GM18520 (cell line): ENCODE measurements around the gene FECH.

Source experiments
- ATAC-seq: cut with Tn5 transposase; IDR thresholded peaks from one replicate; pipeline ENCODE4 v1.9.1; 2021; ENCODE audit not compliant: unreplicated experiment

FECH gene

GRCh38 chr18:57581301-57581934 is 5.1 kb downstream of the FECH start:
- peak; percentile 93 for ATAC-seq

GRCh38 chr18:57579934-57580333 is 6.6 kb downstream of the FECH start:
- ATAC-seq = no peak

GRCh38 chr18:57576316-57576715 is 10.2 kb downstream of the FECH start:
- no peak for ATAC-seq

- no peak for ATAC-seq
Observed at GRCh38 chr18:57575542-57575941, 11.0 kb downstream of the FECH start.

- ATAC-seq = no peak
Observed at GRCh38 chr18:57574866-57575265, 11.6 kb downstream of the FECH start.

GRCh38 chr18:57570162-57570561 is 16.3 kb downstream of the FECH start:
- no peak for ATAC-seq

- ATAC-seq = no peak
Observed at GRCh38 chr18:57569133-57569532, 17.4 kb downstream of the FECH start.

GRCh38 chr18:57561728-57562423 is 24.6 kb downstream of the FECH start:
- ATAC-seq = no peak

- no peak for ATAC-seq
Observed at GRCh38 chr18:57561261-57561660, 25.2 kb downstream of the FECH start.

- no peak for ATAC-seq
Observed at GRCh38 chr18:57559314-57559713, 27.2 kb downstream of the FECH start.

- ATAC-seq = no peak
Observed at GRCh38 chr18:57555134-57555533, 31.4 kb downstream of the FECH start.

- no peak for ATAC-seq
Observed at GRCh38 chr18:57550510-57550909, 36.0 kb downstream of the FECH start.

GRCh38 chr18:57547260-57547659 is 39.2 kb downstream of the FECH start:
- no peak for ATAC-seq

- no peak for ATAC-seq
Observed at GRCh38 chr18:57544936-57545660, 41.4 kb downstream of the FECH start.

GRCh38 chr18:57543560-57543959 is 42.9 kb downstream of the FECH start:
- no peak for ATAC-seq

- no peak for ATAC-seq
Observed at GRCh38 chr18:57542812-57543427, 43.6 kb downstream of the FECH start.

- ATAC-seq = no peak
Observed at GRCh38 chr18:57542126-57542525, 44.4 kb downstream of the FECH start.

GRCh38 chr18:57539702-57540101 is 46.8 kb downstream of the FECH start:
- no peak for ATAC-seq

- no peak for ATAC-seq
Observed at GRCh38 chr18:57538614-57539013, 47.9 kb downstream of the FECH start.

- no peak for ATAC-seq
Observed at GRCh38 chr18:57534511-57534909, 52.0 kb downstream of the FECH start.

GRCh38 chr18:57533868-57534510 is 52.5 kb downstream of the FECH start:
- ATAC-seq = no peak
